Measurements from ENCODE around the gene TMEM63C. TPM values are rescaled to one million over a fixed set of nuclear protein-coding genes. Genes with fewer than 3 reads are reported as not detected.

TMEM63C gene
- total RNA-seq, 2 experiments from 2014 or later: 3.3 to 3.6 TPM

GRCh38 chr14:77151245-77151644, 30.4 kb upstream of the TMEM63C start:
- TF ChIP-seq CTCF (IDR thresholded peaks at IDR 0.05): peak; percentile 53
- no peak for ATAC-seq
- CTCF ChIA-PET: interaction anchor here (0.8 to 6.7 kb wide), 39 partner anchors 9 to 401 kb away, joined by 3 to 134 read pairs (median 5); partner anchors contain the start of genes GSTZ1 and ZDHHC22
- H3K9me3 Mint-ChIP-seq: no peaks in the 10 kb centered on the region
- no peaks in the 10 kb centered on the region for H3K36me3 Mint-ChIP-seq (ENCODE audit: low read depth)
- H3K27ac Mint-ChIP-seq: no peak overlapping the region
- H3K4me1 Mint-ChIP-seq (ENCODE audit: low read depth): no peaks in the 10 kb centered on the region
- H3K4me3 Mint-ChIP-seq: no peak overlapping the region
- peak; percentile 23 for DNase-seq
- POLR2A ChIA-PET: no interaction called here
- peaks cover 24% of the 10 kb centered on the region for H3K27me3 Mint-ChIP-seq
- intact Hi-C loops (cut with micrococcal nuclease): loop anchor here (10.0 kb wide), 1 partner anchor 64 kb away; no protein-coding TSS in a partner anchor

- ATAC-seq (peak; percentile 67), DNase-seq (no peak)
- no peaks in the 10 kb centered on the region for H3K36me3 Mint-ChIP-seq (ENCODE audit: low read depth)
- H3K27me3 Mint-ChIP-seq: peaks cover 21% of the 10 kb centered on the region
- H3K9me3 Mint-ChIP-seq: no peaks in the 10 kb centered on the region
- H3K27ac Mint-ChIP-seq: no peak overlapping the region
- ChIA-PET CTCF (interaction anchor here (0.6 to 6.7 kb wide), 48 partner anchors 9 to 442 kb away, joined by 3 to 134 read pairs (median 4); partner anchors contain the start of genes GSTZ1 and ZDHHC22), POLR2A (interaction anchor here (0.8 kb wide), 1 partner anchor 164 kb away, joined by 3 read pairs; no protein-coding TSS in a partner anchor)
- no peak overlapping the region for H3K4me3 Mint-ChIP-seq
- intact Hi-C loops (cut with micrococcal nuclease): loop anchor here (2.0 to 10.0 kb wide), 2 partner anchors 63 to 165 kb away; no protein-coding TSS in a partner anchor
- no peak for TF ChIP-seq CTCF (IDR thresholded peaks at IDR 0.05)
- no peaks in the 10 kb centered on the region for H3K4me1 Mint-ChIP-seq (ENCODE audit: low read depth)
Measured at GRCh38 chr14:77151918-77152588, 29.5 kb upstream of the TMEM63C start.

GRCh38 chr14:77153802-77154201, 27.8 kb upstream of the TMEM63C start:
- H3K4me3 Mint-ChIP-seq: no peak overlapping the region
- H3K27ac Mint-ChIP-seq: no peak overlapping the region
- no peak for DNase-seq
- no peaks in the 10 kb centered on the region for H3K9me3 Mint-ChIP-seq
- TF ChIP-seq CTCF (IDR thresholded peaks at IDR 0.05): no peak
- ChIA-PET POLR2A (no interaction called here), CTCF (interaction anchor here (1.4 to 6.7 kb wide), 6 partner anchors 11 to 163 kb away, joined by 4 to 134 read pairs (median 28); partner anchors contain the start of gene ZDHHC22)
- intact Hi-C loops (cut with micrococcal nuclease): loop anchor here (2.0 to 10.0 kb wide), 2 partner anchors 61 to 163 kb away; no protein-coding TSS in a partner anchor
- no peak for ATAC-seq
- no peaks in the 10 kb centered on the region for H3K36me3 Mint-ChIP-seq (ENCODE audit: low read depth)
- no peaks in the 10 kb centered on the region for H3K4me1 Mint-ChIP-seq (ENCODE audit: low read depth)
- H3K27me3 Mint-ChIP-seq: peaks cover 31% of the 10 kb centered on the region

GRCh38 chr14:77154421-77154820, 27.2 kb upstream of the TMEM63C start:
- Mint-ChIP-seq H3K4me1 (ENCODE audit: low read depth) (no peaks in the 10 kb centered on the region), H3K4me3 (no peak overlapping the region), H3K27me3 (peaks cover 35% of the 10 kb centered on the region), H3K36me3 (ENCODE audit: low read depth) (no peaks in the 10 kb centered on the region), H3K9me3 (no peaks in the 10 kb centered on the region), H3K27ac (no peak overlapping the region)
- ATAC-seq: no peak
- no peak for TF ChIP-seq CTCF (IDR thresholded peaks at IDR 0.05)
- ChIA-PET CTCF (interaction anchor here (1.2 to 6.7 kb wide), 4 partner anchors 12 to 163 kb away, joined by 3 to 134 read pairs (median 39); partner anchors contain the start of gene ZDHHC22), POLR2A (interaction anchor here (1.1 kb wide), 1 partner anchor 37 kb away, joined by 3 read pairs; no protein-coding TSS in a partner anchor)
- intact Hi-C loops (cut with micrococcal nuclease): loop anchor here (10.0 kb wide), 1 partner anchor 60 kb away; no protein-coding TSS in a partner anchor
- DNase-seq: no peak

- Mint-ChIP-seq H3K4me1 (ENCODE audit: low read depth) (no peaks in the 10 kb centered on the region), H3K9me3 (no peaks in the 10 kb centered on the region), H3K36me3 (ENCODE audit: low read depth) (no peaks in the 10 kb centered on the region), H3K27me3 (peaks cover 35% of the 10 kb centered on the region), H3K4me3 (no peak overlapping the region), H3K27ac (no peak overlapping the region)
- ChIA-PET CTCF (interaction anchor here (1.2 to 6.7 kb wide), 3 partner anchors 57 to 162 kb away, joined by 3 to 134 read pairs (median 45); no protein-coding TSS in a partner anchor), POLR2A (interaction anchor here (1.1 to 1.2 kb wide), 2 partner anchors 37 to 57 kb away, joined by 3 read pairs; no protein-coding TSS in a partner anchor)
- TF ChIP-seq CTCF (IDR thresholded peaks at IDR 0.05): no peak
- no peak for DNase-seq
- intact Hi-C loops (cut with micrococcal nuclease): loop anchor here (10.0 kb wide), 1 partner anchor 60 kb away; no protein-coding TSS in a partner anchor
- no peak for ATAC-seq
Measured at GRCh38 chr14:77155083-77155482, 26.5 kb upstream of the TMEM63C start.

Measured in activated CD8-positive, alpha-beta T cell treated with anti-CD3 and anti-CD28 coated beads for 36 hours (primary cell).